ENCODE data around the gene LCN15.

Gene LCN15

GRCh38 chr9:136775191-136775590 is 10.9 kb upstream of the LCN15 start:
- no peak overlapping the region for H2BK12ac ChIP-seq (ENCODE audit: low read length in 2 of 2)
- no peak overlapping the region for H3K27ac ChIP-seq (ENCODE audit: low read length, poor library complexity, severe bottlenecking)
- no peak overlapping the region for H2BK5ac ChIP-seq (ENCODE audit: low read depth, low read length, poor library complexity, severe bottlenecking)
- no peak overlapping the region for H3K23ac ChIP-seq (ENCODE audit: low read length in 2 of 2)
- no peak overlapping the region for H3K14ac ChIP-seq (ENCODE audit: low read length in 2 of 2)
- H3K4me3 ChIP-seq (ENCODE audit: insufficient read depth in 1 of 2, low read depth in 1 of 2, low read length in 2 of 2), result no peak overlapping the region
- no peak overlapping the region for H4K91ac ChIP-seq (ENCODE audit: low read length)
- H3K9me3 ChIP-seq (ENCODE audit: control insufficient read depth, low read length), result peaks cover 13% of the 10 kb centered on the region
- no peak for DNase-seq
- no peaks in the 10 kb centered on the region for H3K4me1 ChIP-seq (ENCODE audit: control insufficient read depth, insufficient read depth, low read depth, low read length)
- H2AFZ ChIP-seq (ENCODE audit: low read depth, low read length), result no peak overlapping the region
- no peak overlapping the region for H3K4ac ChIP-seq (ENCODE audit: low read depth in 1 of 2, low read length in 2 of 2)
- no peaks in the 10 kb centered on the region for H3K36me3 ChIP-seq (ENCODE audit: control insufficient read depth in 1 of 2, insufficient read depth in 2 of 2, low read depth in 1 of 2, low read length in 2 of 2)
- H3K18ac ChIP-seq (ENCODE audit: low read depth in 1 of 2, low read length in 2 of 2), result no peak overlapping the region
- H4K8ac ChIP-seq (ENCODE audit: low read length), result no peak overlapping the region
- WGBS, result 81% methylated on average over 6 of the region's 6 CpGs
- no peak overlapping the region for H3K4me2 ChIP-seq (ENCODE audit: low read length, poor library complexity, severe bottlenecking)
- no peak overlapping the region for H2BK15ac ChIP-seq (ENCODE audit: low read depth, poor library complexity, severe bottlenecking)
- H3K27me3 ChIP-seq (ENCODE audit: control insufficient read depth in 1 of 2, insufficient read depth in 1 of 2, low read length in 2 of 2), result peaks cover 30 to 61% of the 10 kb centered on the region in 2 experiments
- H3K79me1 ChIP-seq (replicated peaks; ENCODE audit: low read length, poor library complexity, severe bottlenecking), result no peaks in the 10 kb centered on the region
- no peak overlapping the region for H3K9ac ChIP-seq (ENCODE audit: low read length)
- H2BK120ac ChIP-seq (ENCODE audit: low read depth, low read length), result no peak overlapping the region
- H2AK5ac ChIP-seq (ENCODE audit: low read length, severe bottlenecking), result no peak overlapping the region

- Histone ChIP-seq H4K91ac (ENCODE audit: low read length) (no peak overlapping the region), H3K36me3 (ENCODE audit: control insufficient read depth in 1 of 2, insufficient read depth in 2 of 2, low read depth in 1 of 2, low read length in 2 of 2) (no peaks in the 10 kb centered on the region), H3K4ac (ENCODE audit: low read depth in 1 of 2, low read length in 2 of 2) (no peak overlapping the region), H3K27me3 (ENCODE audit: control insufficient read depth in 1 of 2, insufficient read depth in 1 of 2, low read length in 2 of 2) (peaks cover 24 to 55% of the 10 kb centered on the region in 2 experiments), H2BK15ac (ENCODE audit: low read depth, poor library complexity, severe bottlenecking) (no peak overlapping the region), H2BK12ac (ENCODE audit: low read length in 2 of 2) (no peak overlapping the region), H3K27ac (ENCODE audit: low read length, poor library complexity, severe bottlenecking) (no peak overlapping the region), H3K79me1 (replicated peaks; ENCODE audit: low read length, poor library complexity, severe bottlenecking) (no peaks in the 10 kb centered on the region), H2BK120ac (ENCODE audit: low read depth, low read length) (no peak overlapping the region), H3K23ac (ENCODE audit: low read length in 2 of 2) (no peak overlapping the region), H3K4me2 (ENCODE audit: low read length, poor library complexity, severe bottlenecking) (no peak overlapping the region), H3K18ac (ENCODE audit: low read depth in 1 of 2, low read length in 2 of 2) (no peak overlapping the region), H2AK5ac (ENCODE audit: low read length, severe bottlenecking) (no peak overlapping the region), H3K4me1 (ENCODE audit: control insufficient read depth, insufficient read depth, low read depth, low read length) (peaks cover 2% of the 10 kb centered on the region), H3K9me3 (ENCODE audit: control insufficient read depth, low read length) (peaks cover 13% of the 10 kb centered on the region), H3K9ac (ENCODE audit: low read length) (no peak overlapping the region), H3K4me3 (ENCODE audit: insufficient read depth in 1 of 2, low read depth in 1 of 2, low read length in 2 of 2) (no peak overlapping the region), H2AFZ (ENCODE audit: low read depth, low read length) (no peak overlapping the region), H4K8ac (ENCODE audit: low read length) (no peak overlapping the region), H2BK5ac (ENCODE audit: low read depth, low read length, poor library complexity, severe bottlenecking) (no peak overlapping the region), H3K14ac (ENCODE audit: low read length in 2 of 2) (no peak overlapping the region)
- no peak for DNase-seq
- 85% methylated on average over 12 of the region's 12 CpGs for WGBS
These were observed 10.2 kb upstream of the LCN15 start for GRCh38 chr9:136774416-136775045.

DNA sequence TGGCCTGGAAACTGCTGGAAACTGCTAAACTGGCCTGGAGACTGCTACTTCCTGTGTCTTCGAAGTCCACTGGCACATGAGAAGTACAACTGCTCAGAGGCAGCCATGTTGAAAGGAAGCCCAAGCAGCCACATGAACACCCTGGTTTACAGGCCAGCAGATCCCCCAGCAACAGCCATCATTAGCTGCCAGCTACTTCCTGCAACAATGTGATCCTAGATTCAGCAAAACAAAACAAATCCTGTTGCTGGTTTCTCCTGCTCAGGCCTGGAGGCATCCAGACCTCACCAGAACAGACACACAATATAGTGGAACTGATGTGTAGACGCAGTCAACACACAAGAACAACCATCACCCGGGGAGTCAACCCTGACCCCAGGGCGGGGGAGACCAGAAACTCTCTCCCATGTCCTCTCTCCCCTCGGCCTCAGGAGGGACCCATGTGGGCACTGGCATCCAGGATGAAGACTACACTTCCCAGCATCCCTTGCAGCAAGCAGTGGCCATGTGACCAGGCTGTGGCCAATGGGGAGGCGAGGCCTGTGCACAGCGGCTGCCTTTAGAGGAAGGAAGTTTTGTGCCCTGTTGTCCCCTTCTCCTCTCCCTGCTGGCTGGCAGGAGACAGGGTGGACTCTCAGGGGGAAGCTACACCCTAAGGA is 9.2 kb upstream of the LCN15 start:
- Histone ChIP-seq H4K91ac (ENCODE audit: low read length) (no peak overlapping the region), H2BK12ac (ENCODE audit: low read length in 2 of 2) (no peak overlapping the region), H2BK5ac (ENCODE audit: low read depth, low read length, poor library complexity, severe bottlenecking) (no peak overlapping the region), H3K9ac (ENCODE audit: low read length) (no peak overlapping the region), H3K27me3 (ENCODE audit: control insufficient read depth in 1 of 2, insufficient read depth in 1 of 2, low read length in 2 of 2) (peaks cover 16 to 45% of the 10 kb centered on the region in 2 experiments), H3K36me3 (ENCODE audit: control insufficient read depth in 1 of 2, insufficient read depth in 2 of 2, low read depth in 1 of 2, low read length in 2 of 2) (no peaks in the 10 kb centered on the region), H4K8ac (ENCODE audit: low read length) (no peak overlapping the region), H3K27ac (ENCODE audit: low read length, poor library complexity, severe bottlenecking) (no peak overlapping the region), H3K14ac (ENCODE audit: low read length in 2 of 2) (peak overlapping the region in 1 of 2 experiments; percentile 55), H3K4me3 (ENCODE audit: insufficient read depth in 1 of 2, low read depth in 1 of 2, low read length in 2 of 2) (peak overlapping the region in 1 of 2 experiments; percentile 23), H3K79me1 (replicated peaks; ENCODE audit: low read length, poor library complexity, severe bottlenecking) (no peaks in the 10 kb centered on the region), H2AFZ (ENCODE audit: low read depth, low read length) (no peak overlapping the region), H3K4ac (ENCODE audit: low read depth in 1 of 2, low read length in 2 of 2) (no peak overlapping the region), H3K9me3 (ENCODE audit: control insufficient read depth, low read length) (peaks cover 13% of the 10 kb centered on the region), H3K4me1 (ENCODE audit: control insufficient read depth, insufficient read depth, low read depth, low read length) (peaks cover 2% of the 10 kb centered on the region), H2BK120ac (ENCODE audit: low read depth, low read length) (no peak overlapping the region), H2AK5ac (ENCODE audit: low read length, severe bottlenecking) (no peak overlapping the region), H3K4me2 (ENCODE audit: low read length, poor library complexity, severe bottlenecking) (no peak overlapping the region), H3K23ac (ENCODE audit: low read length in 2 of 2) (no peak overlapping the region), H2BK15ac (ENCODE audit: low read depth, poor library complexity, severe bottlenecking) (no peak overlapping the region), H3K18ac (ENCODE audit: low read depth in 1 of 2, low read length in 2 of 2) (no peak overlapping the region)
- DNase-seq, result no peak
- 88% methylated on average over 7 of the region's 7 CpGs for WGBS

DNA sequence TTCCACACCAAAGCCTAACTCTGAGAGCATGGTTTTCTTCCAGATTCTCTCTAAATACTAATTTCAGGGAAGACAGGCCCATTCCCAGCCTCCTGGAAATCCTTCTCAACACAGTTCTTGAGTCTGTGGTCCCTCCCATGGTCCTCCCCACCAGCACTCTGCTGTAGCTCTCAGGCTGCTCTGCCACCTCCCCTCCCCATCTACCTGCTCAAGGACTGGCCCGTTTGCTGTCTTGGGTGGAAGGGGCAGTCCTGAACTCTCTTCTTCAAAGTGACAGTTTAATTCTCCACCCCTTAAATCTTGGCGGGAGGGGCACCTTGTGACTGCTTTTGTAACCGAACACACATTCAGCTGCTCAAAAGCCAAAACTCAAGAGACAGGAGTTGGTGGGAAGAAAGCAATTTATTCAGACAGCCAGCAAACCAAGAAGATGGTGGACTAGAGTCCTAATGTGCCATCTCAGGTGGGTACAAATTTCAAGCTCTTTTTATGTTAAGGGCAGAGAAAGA is 7.6 kb upstream of the LCN15 start:
- H3K23ac ChIP-seq (ENCODE audit: low read length in 2 of 2), result no peak overlapping the region
- H3K27me3 ChIP-seq (ENCODE audit: control insufficient read depth in 1 of 2, insufficient read depth in 1 of 2, low read length in 2 of 2), result peaks cover 12 to 42% of the 10 kb centered on the region in 2 experiments
- H3K4ac ChIP-seq (ENCODE audit: low read depth in 1 of 2, low read length in 2 of 2), result no peak overlapping the region
- H3K14ac ChIP-seq (ENCODE audit: low read length in 2 of 2), result no peak overlapping the region
- H3K4me2 ChIP-seq (ENCODE audit: low read length, poor library complexity, severe bottlenecking), result no peak overlapping the region
- H4K91ac ChIP-seq (ENCODE audit: low read length), result peak overlapping the region; percentile 27
- H2BK5ac ChIP-seq (ENCODE audit: low read depth, low read length, poor library complexity, severe bottlenecking), result no peak overlapping the region
- WGBS, result 89% methylated on average over 3 of the region's 3 CpGs
- H3K4me1 ChIP-seq (ENCODE audit: control insufficient read depth, insufficient read depth, low read depth, low read length), result peaks cover 2% of the 10 kb centered on the region
- no peak for DNase-seq
- no peak overlapping the region for H2BK15ac ChIP-seq (ENCODE audit: low read depth, poor library complexity, severe bottlenecking)
- H2BK12ac ChIP-seq (ENCODE audit: low read length in 2 of 2), result no peak overlapping the region
- H3K18ac ChIP-seq (ENCODE audit: low read depth in 1 of 2, low read length in 2 of 2), result no peak overlapping the region
- no peaks in the 10 kb centered on the region for H3K36me3 ChIP-seq (ENCODE audit: control insufficient read depth in 1 of 2, insufficient read depth in 2 of 2, low read depth in 1 of 2, low read length in 2 of 2)
- peaks cover 13% of the 10 kb centered on the region for H3K9me3 ChIP-seq (ENCODE audit: control insufficient read depth, low read length)
- H3K27ac ChIP-seq (ENCODE audit: low read length, poor library complexity, severe bottlenecking), result no peak overlapping the region
- H3K79me1 ChIP-seq (replicated peaks; ENCODE audit: low read length, poor library complexity, severe bottlenecking), result no peaks in the 10 kb centered on the region
- no peak overlapping the region for H3K4me3 ChIP-seq (ENCODE audit: insufficient read depth in 1 of 2, low read depth in 1 of 2, low read length in 2 of 2)
- no peak overlapping the region for H2AFZ ChIP-seq (ENCODE audit: low read depth, low read length)
- H2BK120ac ChIP-seq (ENCODE audit: low read depth, low read length), result no peak overlapping the region
- no peak overlapping the region for H3K9ac ChIP-seq (ENCODE audit: low read length)
- H4K8ac ChIP-seq (ENCODE audit: low read length), result no peak overlapping the region
- no peak overlapping the region for H2AK5ac ChIP-seq (ENCODE audit: low read length, severe bottlenecking)

All from mesenchymal stem cell (in vitro differentiated cells and primary cell).